Endothelial cell of umbilical vein (primary cell): ENCODE data around the gene POU2F3. TPM values are rescaled to one million over a fixed set of nuclear protein-coding genes. Genes with fewer than 3 reads are reported as not detected.

Source experiments
- BruUV-seq: library from RNA; stranded (reverse); fragments of 400-500 nt; replicated peaks from 2 replicates; lab custom pipeline; 2021; lab: Mats Ljungman, UMichigan
- CTCF ChIA-PET: fragments of 300-600, 350-600 bp; sonication (Branson Sonifier 250); formaldehyde crosslinking; loops from one replicate; lab custom pipeline; 2021; ENCODE audit warnings: antibody characterized with exemption, inconsistent platforms; lab: Charles Lee
- POLR2A ChIA-PET: fragments of 300-600, 350-600 bp; sonication (Branson Sonifier 250); formaldehyde crosslinking; loops from one replicate; lab custom pipeline; 2021; ENCODE audit warnings: antibody characterized with exemption, inconsistent platforms; lab: Charles Lee
- DNase-seq: peaks from one replicate; pipeline ENCODE4 v3.0.0-alpha.2; 2011; ENCODE audit warnings: low read depth, low spot score
- FAIRE-seq: peaks from 2 replicates; lab custom pipeline; 2011; peaks lifted over from hg19 to GRCh38; lab: Jason Lieb, UNC
- H2AFZ ChIP-seq: 2 replicates; pipeline ENCODE4 v1.6.0; 2012; ENCODE audit warnings: low read depth, low read length, control low read depth, inconsistent platforms
- H3K27ac ChIP-seq: 2 replicates; pipeline ENCODE4 v1.5.1; 2011; ENCODE audit warnings: low read depth, mild to moderate bottlenecking, control low read depth, low read length, moderate library complexity; ENCODE audit not compliant: insufficient read depth
- H3K27me3 ChIP-seq, 2 experiments: 2 replicates each; pipeline versions ENCODE4 v1.6.0 to v1.6.1; 2011; ENCODE audit warnings: low read length in 2 of 2, mixed read lengths in 1 of 2; ENCODE audit not compliant: control insufficient read depth in 2 of 2, insufficient read depth in 2 of 2
- H3K36me3 ChIP-seq, 2 experiments: 2 replicates in 1 of 2; 3 replicates in 1 of 2; pipeline ENCODE4 v1.5.1; 2011; ENCODE audit warnings: low read length in 2 of 2, mild to moderate bottlenecking in 1 of 2, moderate library complexity in 1 of 2; ENCODE audit not compliant: control insufficient read depth in 2 of 2, insufficient read depth in 2 of 2; ENCODE audit errors: extremely low read depth in 1 of 2
- H3K4me1 ChIP-seq: 3 replicates; pipeline ENCODE4 v1.5.1; 2011; ENCODE audit warnings: mild to moderate bottlenecking, low read length; ENCODE audit not compliant: control insufficient read depth, insufficient read depth; ENCODE audit errors: extremely low read depth
- H3K4me2 ChIP-seq: 2 replicates; pipeline ENCODE4 v1.6.1; 2011; ENCODE audit warnings: low read length, control low read depth, mixed read lengths; ENCODE audit not compliant: insufficient read depth
- H3K4me3 ChIP-seq, 3 experiments: fragments of 200-600 bp in 1 of 3; sonication (generic), shearing (Covaris generic) in 1 of 3; replicated peaks in 1 of 3; 2 replicates each; pipeline ENCODE4 v1.5.1; 2011 to 2016; ENCODE audit warnings: control low read depth in 3 of 3, low read length in 3 of 3, mild to moderate bottlenecking in 2 of 3, inconsistent platforms in 1 of 3, low read depth in 1 of 3, moderate library complexity in 1 of 3; ENCODE audit not compliant: insufficient read depth in 1 of 3
- H3K79me2 ChIP-seq: 2 replicates; pipeline ENCODE4 v1.6.0; 2012; ENCODE audit warnings: low read length, inconsistent platforms; ENCODE audit not compliant: control insufficient read depth, insufficient read depth
- H3K9ac ChIP-seq: replicated peaks from 2 replicates; pipeline ENCODE3; 2011; ENCODE audit warnings: low read length, control low read depth; ENCODE audit not compliant: insufficient read depth; ENCODE audit errors: extremely low read depth
- H3K9me1 ChIP-seq: replicated peaks from 3 replicates; pipeline ENCODE4 v1.6.0; 2011; ENCODE audit warnings: mild to moderate bottlenecking, low read length; ENCODE audit not compliant: control insufficient read depth, insufficient read depth; ENCODE audit errors: extremely low read depth
- H3K9me3 ChIP-seq: replicated peaks from 2 replicates; pipeline ENCODE4 v1.5.1; 2012; ENCODE audit warnings: low read length, inconsistent platforms; ENCODE audit not compliant: control insufficient read depth, insufficient read depth
- H4K20me1 ChIP-seq: replicated peaks from 2 replicates; pipeline ENCODE3; 2011; ENCODE audit warnings: mild to moderate bottlenecking, low read length; ENCODE audit not compliant: control insufficient read depth, insufficient read depth; ENCODE audit errors: extremely low read depth
- EZH2 ChIP-seq: IDR thresholded peaks from 2 replicates; pipeline ENCODE4 v1.6.1; 2012; ENCODE audit warnings: borderline replicate concordance, low read depth, mild to moderate bottlenecking, moderate library complexity, low read length, inconsistent platforms; ENCODE audit not compliant: severe bottlenecking
- FOS ChIP-seq: IDR thresholded peaks from 2 replicates; pipeline ENCODE4 v1.6.1; 2011; ENCODE audit warnings: mild to moderate bottlenecking, low read length, moderate library complexity, borderline replicate concordance; ENCODE audit not compliant: insufficient read depth
- GATA2 ChIP-seq: IDR thresholded peaks from 2 replicates; pipeline ENCODE4 v1.7.0; 2011; ENCODE audit warnings: low read depth, mild to moderate bottlenecking, moderate library complexity, mixed read lengths, low read length; ENCODE audit not compliant: insufficient read length, insufficient read depth
- JUN ChIP-seq: IDR thresholded peaks from 2 replicates; pipeline ENCODE4 v1.6.1; 2011; ENCODE audit warnings: borderline replicate concordance, low read depth; ENCODE audit not compliant: insufficient read length, insufficient read depth
- MAX ChIP-seq: IDR thresholded peaks from 2 replicates; pipeline ENCODE4 v1.6.1; 2011; ENCODE audit not compliant: insufficient read depth, insufficient read length
- MYC ChIP-seq: IDR thresholded peaks from one replicate; pipeline ENCODE4 v1.6.1; 2011; ENCODE audit warnings: mild to moderate bottlenecking, low read depth, low read length
- POLR2A ChIP-seq: IDR thresholded peaks from 2 replicates; pipeline ENCODE4 v1.6.1; 2012; ENCODE audit warnings: low read depth, mild to moderate bottlenecking, control low read depth, low read length
- POLR2AphosphoS5 ChIP-seq: IDR thresholded peaks from 2 replicates; pipeline ENCODE4 v1.6.1; 2012; ENCODE audit warnings: low read depth, mild to moderate bottlenecking, control low read depth, low read length, moderate library complexity; ENCODE audit not compliant: insufficient read depth
- dilution Hi-C: fragments of 300-500 bp; cut with MboI; formaldehyde crosslinking; loops from one replicate; pipeline ENCODE4 v1.15.0; 2019; ENCODE audit warnings: low sequenced_read_pairs; ENCODE audit not compliant: extremely low pct_ligation_motif_present
- intact Hi-C: fragments of 100-400 bp; cut with micrococcal nuclease; formaldehyde crosslinking; loops from one replicate; pipeline ENCODE4 v1.10.0; 2022
- polyA plus RNA-seq, 4 experiments: library from polyadenylated mRNA; depleted of rRNA in 3 of 4; stranded (reverse) in 3 of 4; unstranded in 1 of 4; fragments of >200 nt; gene quantifications; 2 replicates each; pipeline versions ENCODE4 v1.2.1 to v1.2.3, GENCODE V29; 2011 to 2012; ENCODE audit warnings: missing spikeins in 1 of 4
- total RNA-seq: library from RNA; stranded (reverse); gene quantifications from 2 replicates; pipeline ENCODE4 v1.2.3, GENCODE V29; 2021
- TF ChIP-seq, protein P1 (sequence below), 2 donors: IDR thresholded peaks; 1 replicate in 1 of 2; 2 replicates in 1 of 2; pipeline ENCODE4 v1.5.1; 2011; ENCODE audit warnings: low read length in 2 of 2, mild to moderate bottlenecking in 2 of 2, moderate library complexity in 2 of 2, control low read depth in 1 of 2, inconsistent platforms in 1 of 2, low read depth in 1 of 2; ENCODE audit not compliant: insufficient read depth in 1 of 2; ENCODE audit errors: extremely low read depth in 1 of 2

POU2F3 gene
- total and polyA plus RNA-seq, 2 donors (not counting 3 experiments of a cell fraction or from before 2014, with no cell fraction given): 0.06 TPM; not detected in 1

DNA sequence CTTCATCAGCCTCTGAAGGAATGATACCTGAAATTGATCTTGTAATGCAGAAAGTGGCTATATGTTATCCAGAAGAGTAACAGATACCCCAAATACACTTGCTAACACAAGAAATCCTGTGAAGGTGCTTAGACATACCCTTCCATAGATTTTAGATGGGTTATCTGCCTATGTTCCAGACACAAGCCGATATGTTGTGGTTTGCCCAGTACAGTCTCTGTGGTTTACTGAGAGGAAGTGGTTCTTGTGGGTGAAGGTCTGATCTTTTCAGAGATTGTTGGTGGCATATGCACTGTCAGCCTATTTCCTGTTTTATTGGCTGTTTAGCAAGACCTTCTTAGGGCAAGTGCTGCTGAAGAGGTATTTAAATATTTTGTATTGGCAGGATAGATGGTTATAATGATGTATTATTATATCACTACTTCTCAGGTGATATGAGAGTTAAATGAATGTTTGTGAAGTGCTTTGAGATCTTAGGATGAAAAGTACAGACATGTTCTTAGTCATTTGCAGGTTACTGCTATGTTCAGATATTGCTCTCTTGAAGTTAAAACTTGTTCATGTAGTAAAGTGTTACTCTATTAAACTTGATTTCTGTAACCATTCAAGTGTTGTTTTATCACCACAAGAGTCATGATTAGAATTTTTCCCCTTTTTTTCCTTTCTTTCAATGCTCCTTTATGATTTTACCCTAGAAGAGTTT, 104.5 kb downstream of the POU2F3 start:
- no peaks in the 10 kb centered on the region for H3K9me3 ChIP-seq
- no peak overlapping the region for H3K9ac ChIP-seq
- H3K27ac ChIP-seq: no peak overlapping the region
- no peaks in the 10 kb centered on the region for H3K27me3 ChIP-seq
- no peaks in the 10 kb centered on the region for H3K9me1 ChIP-seq
- H3K79me2 ChIP-seq: peaks cover 99% of the 10 kb centered on the region
- no peak overlapping the region for H3K4me3 ChIP-seq
- FAIRE-seq: no peak
- no peak for DNase-seq
- ChIA-PET CTCF (no interaction called here), POLR2A (interaction anchor here (0.7 kb wide), 1 partner anchor 56 kb away, joined by 4 read pairs; no protein-coding TSS in a partner anchor)
- dilution Hi-C loops (loop anchor here (10.0 kb wide), 1 partner anchor 70 kb away; no protein-coding TSS in a partner anchor), intact Hi-C loops (no loop called here)
- H4K20me1 ChIP-seq: peaks cover 13% of the 10 kb centered on the region
- no peaks in the 10 kb centered on the region for H3K36me3 ChIP-seq
- peaks cover 59% of the 10 kb centered on the region for H3K4me1 ChIP-seq
- TF ChIP-seq MAX: no peak
- peak; percentile 33 for TF ChIP-seq POLR2AphosphoS5
- TF ChIP-seq GATA2: peak; percentile 83
- TF ChIP-seq FOS: no peak
- peak overlapping the region; percentile 21 for H3K4me2 ChIP-seq
- no TSS peak for BruUV-seq
- H2AFZ ChIP-seq: no peak overlapping the region

DNA sequence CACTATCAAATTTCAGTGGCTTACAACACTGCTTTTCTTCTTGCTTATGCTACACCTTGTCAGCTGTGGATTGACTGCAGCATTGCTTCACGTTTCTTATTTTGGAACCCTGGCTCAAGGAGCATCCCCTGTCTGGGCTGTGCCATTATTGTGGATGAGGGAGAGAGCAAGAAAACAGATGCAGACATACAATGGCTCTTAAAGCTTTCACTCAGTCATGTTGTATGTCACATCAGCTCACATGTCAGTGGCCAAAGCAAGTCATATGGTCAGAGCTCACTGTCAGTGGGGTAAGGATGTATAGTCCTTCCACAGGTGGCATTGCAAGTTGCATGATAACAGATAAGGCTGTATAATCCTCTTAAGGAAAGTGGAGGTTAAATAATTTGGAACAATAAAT, 106.3 kb downstream of the POU2F3 start:
- no peak for DNase-seq
- Histone ChIP-seq H3K9ac (no peak overlapping the region), H3K4me2 (no peak overlapping the region), H3K27ac (no peak overlapping the region), H3K4me1 (peaks cover 45% of the 10 kb centered on the region), H3K9me1 (no peaks in the 10 kb centered on the region), H3K4me3 (no peak overlapping the region), H3K9me3 (no peaks in the 10 kb centered on the region), H2AFZ (no peak overlapping the region), H3K79me2 (peaks cover 98% of the 10 kb centered on the region), H4K20me1 (peaks cover 13% of the 10 kb centered on the region), H3K36me3 (no peaks in the 10 kb centered on the region), H3K27me3 (no peaks in the 10 kb centered on the region)
- dilution Hi-C loops (loop anchor here (10.0 kb wide), 1 partner anchor 69 kb away; no protein-coding TSS in a partner anchor), intact Hi-C loops (no loop called here)
- BruUV-seq: no TSS peak
- FAIRE-seq: no peak
- TF ChIP-seq POLR2A (no peak), POLR2AphosphoS5 (no peak), JUN (no peak), GATA2 (no peak), MAX (no peak), FOS (no peak), EZH2 (no peak), MYC (no peak)
- TF ChIP-seq, protein P1, sequence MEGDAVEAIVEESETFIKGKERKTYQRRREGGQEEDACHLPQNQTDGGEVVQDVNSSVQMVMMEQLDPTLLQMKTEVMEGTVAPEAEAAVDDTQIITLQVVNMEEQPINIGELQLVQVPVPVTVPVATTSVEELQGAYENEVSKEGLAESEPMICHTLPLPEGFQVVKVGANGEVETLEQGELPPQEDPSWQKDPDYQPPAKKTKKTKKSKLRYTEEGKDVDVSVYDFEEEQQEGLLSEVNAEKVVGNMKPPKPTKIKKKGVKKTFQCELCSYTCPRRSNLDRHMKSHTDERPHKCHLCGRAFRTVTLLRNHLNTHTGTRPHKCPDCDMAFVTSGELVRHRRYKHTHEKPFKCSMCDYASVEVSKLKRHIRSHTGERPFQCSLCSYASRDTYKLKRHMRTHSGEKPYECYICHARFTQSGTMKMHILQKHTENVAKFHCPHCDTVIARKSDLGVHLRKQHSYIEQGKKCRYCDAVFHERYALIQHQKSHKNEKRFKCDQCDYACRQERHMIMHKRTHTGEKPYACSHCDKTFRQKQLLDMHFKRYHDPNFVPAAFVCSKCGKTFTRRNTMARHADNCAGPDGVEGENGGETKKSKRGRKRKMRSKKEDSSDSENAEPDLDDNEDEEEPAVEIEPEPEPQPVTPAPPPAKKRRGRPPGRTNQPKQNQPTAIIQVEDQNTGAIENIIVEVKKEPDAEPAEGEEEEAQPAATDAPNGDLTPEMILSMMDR (IDR thresholded peaks at IDR 0.05; ENCODE audit: extremely low read depth in 1 of 2, insufficient read depth in 1 of 2, low read depth in 1 of 2, low read length in 2 of 2): no peak
- POLR2A ChIA-PET: no interaction called here
- CTCF ChIA-PET: no interaction called here
